RKO (cell line): ENCODE results near the gene ELOVL5.

Experiments used
- DNase-seq: peaks from one replicate; pipeline ENCODE4 v3.0.0-alpha.2; 2016; ENCODE audit warnings: low spot score

The ELOVL5 gene

DNA sequence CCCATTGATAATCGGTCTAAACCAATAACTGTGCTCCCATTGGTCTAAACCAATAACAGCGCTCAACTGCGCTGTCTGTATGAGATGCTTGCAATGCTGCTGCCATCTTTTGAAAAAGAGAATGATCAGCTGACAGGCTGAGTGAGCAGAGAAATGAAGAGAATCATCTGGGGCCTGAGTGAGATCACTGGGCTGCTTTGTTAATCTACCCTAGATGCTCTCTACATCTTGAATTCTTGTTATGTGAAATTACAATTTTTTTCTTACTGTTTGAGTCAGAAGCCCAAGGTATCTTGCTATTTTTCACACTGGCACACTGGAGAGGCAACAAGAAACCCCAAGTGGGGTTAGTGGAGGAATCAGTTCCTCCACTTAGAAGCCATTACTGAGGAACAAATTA is 108.6 kb downstream of the ELOVL5 start:
- no peak for DNase-seq

DNA sequence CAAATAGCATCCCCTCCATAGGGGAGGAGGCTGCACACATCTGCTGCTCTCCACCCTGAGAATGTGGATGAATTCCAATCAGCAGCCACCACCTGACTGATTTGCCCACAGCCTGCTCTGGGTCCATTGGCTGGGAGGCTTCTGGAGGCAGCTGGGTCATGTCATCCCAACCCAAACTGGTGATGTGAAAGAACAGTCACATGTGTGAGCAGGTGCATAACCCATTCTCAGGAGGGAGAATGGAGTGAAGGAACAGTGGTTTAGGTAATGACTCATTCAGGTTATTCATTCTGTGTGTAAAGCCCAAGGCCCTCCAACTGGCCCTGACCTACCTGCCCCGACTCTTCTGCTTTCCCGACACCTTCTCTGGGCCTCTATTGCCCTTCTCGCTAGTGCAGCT is 109.2 kb downstream of the ELOVL5 start:
- no peak for DNase-seq

DNA sequence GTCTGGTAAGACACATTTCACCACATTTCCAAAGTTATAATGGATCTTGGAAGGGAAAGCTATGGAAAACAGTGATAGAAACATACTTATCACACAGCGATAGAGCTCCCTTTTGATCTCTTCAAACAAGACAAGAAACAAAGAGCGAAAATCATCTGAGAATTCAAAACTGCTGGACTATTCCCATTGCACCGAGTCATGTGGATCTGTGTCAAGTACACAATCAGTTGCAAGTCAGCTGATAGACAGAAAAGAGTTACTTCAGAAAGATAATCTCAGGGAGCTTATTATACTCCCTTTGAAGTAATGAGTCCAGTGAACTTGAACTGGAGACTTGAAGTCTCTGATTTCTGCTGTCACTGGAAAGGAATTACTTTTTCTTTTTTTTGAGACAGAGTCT is 110.4 kb downstream of the ELOVL5 start:
- DNase-seq = no peak

DNA sequence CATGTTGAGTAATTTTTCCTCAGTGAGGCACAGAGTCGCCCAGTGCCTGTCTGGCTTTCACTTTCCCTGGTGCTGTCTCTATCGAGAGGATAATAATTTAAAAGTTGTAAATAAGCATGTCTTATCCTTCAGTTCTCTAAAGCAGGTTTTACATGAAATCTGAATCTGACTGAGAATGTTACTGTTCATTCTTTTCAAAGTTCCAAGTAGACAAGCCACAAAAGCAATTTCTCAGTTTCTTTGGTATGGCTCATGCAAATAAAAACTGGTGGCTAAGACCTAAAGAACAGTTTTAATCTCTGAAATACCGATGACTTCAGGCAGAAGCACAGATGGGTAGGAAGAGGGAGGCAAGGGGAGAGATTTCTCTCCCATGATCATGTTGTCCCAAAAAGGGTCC is 112.5 kb downstream of the ELOVL5 start:
- DNase-seq = no peak

DNA sequence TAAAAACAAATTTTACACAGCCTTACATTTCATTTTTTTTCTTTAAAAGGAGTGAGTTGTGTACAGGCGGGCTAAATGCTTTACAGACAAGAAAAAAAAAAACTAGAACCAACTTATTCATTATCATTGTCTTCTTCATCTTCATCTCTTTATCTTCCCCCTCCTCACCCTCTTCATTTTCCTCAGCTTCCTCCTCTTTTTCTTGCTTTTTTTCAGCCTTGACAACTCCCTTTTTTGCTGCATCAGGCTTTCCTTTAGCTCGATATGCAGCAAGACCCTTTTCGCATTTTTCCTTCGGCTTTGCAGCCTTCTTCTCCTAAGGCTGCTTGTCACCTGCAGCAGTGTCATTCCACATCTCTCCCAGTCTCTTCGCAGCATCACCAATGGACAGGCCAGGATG is 113.2 kb downstream of the ELOVL5 start:
- no peak for DNase-seq

DNA sequence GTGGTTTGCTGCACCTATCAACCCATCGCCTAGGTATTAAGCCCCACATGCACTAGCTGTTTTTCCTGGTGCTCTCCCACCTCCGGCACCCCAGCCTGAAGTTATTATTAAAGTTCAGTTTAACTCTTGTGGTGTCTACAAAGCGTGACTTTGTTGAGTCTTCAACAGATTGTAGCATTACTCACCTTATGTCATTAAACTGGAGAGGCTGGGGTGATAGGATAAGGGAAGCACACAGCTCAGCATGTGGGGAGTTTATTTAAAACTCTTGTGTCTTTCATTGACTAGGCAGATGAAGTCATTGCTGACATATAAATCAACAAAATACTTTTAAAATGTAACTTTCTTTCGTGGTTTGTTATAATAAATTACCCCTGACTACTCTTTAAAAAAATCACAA is 115.4 kb downstream of the ELOVL5 start:
- DNase-seq = no peak

DNA sequence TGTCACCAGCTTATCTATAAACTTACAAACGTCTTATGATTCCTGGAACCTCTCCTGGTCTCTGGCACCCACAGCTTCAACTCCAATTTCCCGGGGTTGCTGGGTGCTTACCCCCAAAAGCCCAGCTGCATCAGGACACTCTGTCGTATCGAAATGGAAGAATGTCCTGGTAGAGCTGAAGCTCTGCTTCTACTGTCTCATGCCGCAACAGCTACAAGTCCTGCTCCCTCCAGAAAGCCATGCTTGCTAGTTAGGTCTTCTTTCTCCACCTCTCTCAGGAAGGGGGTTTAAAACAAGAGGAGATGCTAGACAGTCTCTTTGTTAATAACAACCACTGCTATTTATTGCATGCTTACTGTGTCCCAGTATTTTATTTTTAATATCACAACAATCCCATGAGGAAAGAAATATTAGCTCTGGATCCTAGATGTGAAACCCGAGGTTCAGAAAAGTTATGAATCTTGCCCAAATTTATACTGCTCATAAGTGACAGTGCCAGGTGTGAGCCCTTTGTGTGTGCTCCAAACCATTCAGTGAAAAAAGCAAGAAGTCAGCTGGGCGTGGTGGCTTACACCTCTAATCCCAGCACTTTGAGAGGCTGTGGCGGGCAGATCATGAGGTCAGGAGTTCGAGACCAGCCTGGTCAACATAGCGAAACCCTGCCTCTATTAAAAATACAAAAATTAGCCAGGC is 117.8 kb downstream of the ELOVL5 start:
- DNase-seq = no peak

DNA sequence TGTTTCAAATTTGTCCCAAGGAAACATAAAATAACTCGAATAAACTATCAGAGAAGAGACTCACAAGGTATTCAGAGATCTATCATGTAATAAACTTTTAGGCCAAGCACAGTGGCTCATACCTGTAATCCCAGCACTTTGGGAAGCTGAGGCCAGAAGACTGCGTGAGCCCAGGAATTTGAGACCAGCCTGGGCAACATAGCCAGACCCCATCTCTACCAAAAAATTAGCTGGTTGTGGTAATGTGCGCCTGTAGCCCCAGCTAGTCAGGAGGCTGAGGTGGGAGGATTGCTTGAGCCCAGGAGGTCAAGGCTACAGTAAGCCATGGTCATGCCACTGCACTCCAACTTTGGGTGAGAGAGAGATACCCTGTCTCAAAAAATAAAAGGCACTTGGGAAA is 120.9 kb downstream of the ELOVL5 start:
- no peak for DNase-seq

DNA sequence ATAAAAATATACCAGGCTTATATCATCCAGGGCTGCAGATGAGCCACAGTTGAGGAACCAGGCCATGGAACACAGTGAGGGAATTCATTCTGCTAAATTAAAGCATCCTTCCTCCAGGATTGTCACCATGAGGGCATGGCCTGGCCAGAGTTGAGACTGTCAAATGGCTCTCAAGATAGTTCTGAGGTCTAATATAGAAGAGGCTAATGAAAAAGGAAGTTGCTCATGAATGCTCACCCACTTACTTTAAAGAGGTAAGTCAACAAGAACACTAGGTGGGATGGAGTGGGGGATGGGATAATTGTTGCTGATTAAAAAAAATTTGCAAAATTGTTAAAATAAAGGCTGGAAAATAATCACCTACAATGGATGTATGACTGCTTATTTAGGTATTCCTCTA is 128.1 kb downstream of the ELOVL5 start:
- no peak for DNase-seq
